GM21737 (cell line): ENCODE results near the gene LRRFIP2.
A peak's percentile ranks its signal among the peaks of the same experiment; 100 is the strongest.
"Not testable (repeated sequence)": the region's sequence is repeated elsewhere in the genome, so short reads cannot be mapped to it uniquely, and the experiment has no call there.

Experiments
- ATAC-seq: cut with Tn5 transposase; IDR thresholded peaks from one replicate; pipeline ENCODE4 v1.9.1; 2021; ENCODE audit warnings: mild to moderate bottlenecking, moderate library complexity; ENCODE audit not compliant: unreplicated experiment

The LRRFIP2 gene

GRCh38 chr3:37146927-37147326, 27.5 kb downstream of the LRRFIP2 start:
- not testable (repeated sequence) for ATAC-seq

GRCh38 chr3:37145611-37146010, 28.8 kb downstream of the LRRFIP2 start:
- no peak for ATAC-seq

GRCh38 chr3:37144806-37145205, 29.6 kb downstream of the LRRFIP2 start:
- no peak for ATAC-seq

- ATAC-seq: no peak
Measured at GRCh38 chr3:37143821-37144220, 30.6 kb downstream of the LRRFIP2 start.

GRCh38 chr3:37141676-37142075, 32.7 kb downstream of the LRRFIP2 start:
- ATAC-seq: no peak

GRCh38 chr3:37140899-37141541, 33.4 kb downstream of the LRRFIP2 start:
- ATAC-seq: no peak

GRCh38 chr3:37139567-37140052, 34.8 kb downstream of the LRRFIP2 start:
- no peak for ATAC-seq

- no peak for ATAC-seq
Measured at GRCh38 chr3:37138816-37139215, 35.6 kb downstream of the LRRFIP2 start.

GRCh38 chr3:37137516-37137915, 36.9 kb downstream of the LRRFIP2 start:
- ATAC-seq: no peak

GRCh38 chr3:37136067-37136466, 38.3 kb downstream of the LRRFIP2 start:
- ATAC-seq: no peak

- no peak for ATAC-seq
Measured at GRCh38 chr3:37135561-37135960, 38.8 kb downstream of the LRRFIP2 start.

- ATAC-seq: no peak
Measured at GRCh38 chr3:37132334-37132733, 42.0 kb downstream of the LRRFIP2 start.

- no peak for ATAC-seq
Measured at GRCh38 chr3:37131860-37132144, 42.6 kb downstream of the LRRFIP2 start.

- no peak for ATAC-seq
Measured at GRCh38 chr3:37130984-37131859, 43.2 kb downstream of the LRRFIP2 start.

GRCh38 chr3:37130448-37130847, 43.9 kb downstream of the LRRFIP2 start:
- no peak for ATAC-seq

- peak; percentile 48 for ATAC-seq
Measured at GRCh38 chr3:37129871-37130270, 44.5 kb downstream of the LRRFIP2 start.

GRCh38 chr3:37127340-37127739, 47.0 kb downstream of the LRRFIP2 start:
- ATAC-seq: no peak

GRCh38 chr3:37126856-37127255, 47.5 kb downstream of the LRRFIP2 start:
- ATAC-seq: no peak

GRCh38 chr3:37125195-37126073, 48.9 kb downstream of the LRRFIP2 start:
- no peak for ATAC-seq

- no peak for ATAC-seq
Measured at GRCh38 chr3:37124435-37124834, 49.9 kb downstream of the LRRFIP2 start.

- ATAC-seq: no peak
Measured at GRCh38 chr3:37123292-37123691, 51.1 kb downstream of the LRRFIP2 start.
